Measurements from ENCODE around the gene ALAS1.
A peak's percentile ranks its signal among the peaks of the same experiment; 100 is the strongest.

ALAS1 gene

GRCh38 chr3:52232279-52233107 lies 34.5 kb downstream of the ALAS1 start:
- DNase-seq (ENCODE audit: low read depth, low spot score), result no peak
- no peak overlapping the region for H3K27ac ChIP-seq

- no peak for DNase-seq (ENCODE audit: low read depth, low spot score)
- no peak overlapping the region for H3K27ac ChIP-seq
Measured at GRCh38 chr3:52233108-52233591, 35.2 kb downstream of the ALAS1 start.

- no peak overlapping the region for H3K27ac ChIP-seq
- no peak for DNase-seq (ENCODE audit: low read depth, low spot score)
Measured at GRCh38 chr3:52233968-52234367, 36.0 kb downstream of the ALAS1 start.

- H3K27ac ChIP-seq, result no peak overlapping the region
- DNase-seq (ENCODE audit: low read depth, low spot score), result no peak
Measured at GRCh38 chr3:52234516-52235447, 36.8 kb downstream of the ALAS1 start.

GRCh38 chr3:52236424-52236886 lies 38.5 kb downstream of the ALAS1 start:
- no peak for DNase-seq (ENCODE audit: low read depth, low spot score)
- H3K27ac ChIP-seq, result no peak overlapping the region

- no peak for DNase-seq (ENCODE audit: low read depth, low spot score)
- H3K27ac ChIP-seq, result peak overlapping the region; percentile 94
Measured at GRCh38 chr3:52237006-52237656, 39.2 kb downstream of the ALAS1 start.

GRCh38 chr3:52237657-52238172 lies 39.8 kb downstream of the ALAS1 start:
- H3K27ac ChIP-seq, result peak overlapping the region; percentile 94
- DNase-seq (ENCODE audit: low read depth, low spot score), result no peak

- peak overlapping the region; percentile 94 for H3K27ac ChIP-seq
- no peak for DNase-seq (ENCODE audit: low read depth, low spot score)
Measured at GRCh38 chr3:52238193-52238760, 40.3 kb downstream of the ALAS1 start.

- peak within 1 kb of the TSS; percentile 94 for H3K27ac ChIP-seq
- DNase-seq (ENCODE audit: low read depth, low spot score), result no peak
Measured at GRCh38 chr3:52238761-52239701, 41.1 kb downstream of the ALAS1 start, which contains the start of gene TWF2. TSS of gene TWF2 (minus strand) at chr3:52239158. CDS start at chr3:52239016, 142 bp downstream.

- no peak for DNase-seq (ENCODE audit: low read depth, low spot score)
- peak overlapping the region; percentile 94 for H3K27ac ChIP-seq
Measured at GRCh38 chr3:52240059-52240885, 42.3 kb downstream of the ALAS1 start.

GRCh38 chr3:52240886-52241370 lies 43.0 kb downstream of the ALAS1 start:
- H3K27ac ChIP-seq, result peak overlapping the region; percentile 94
- DNase-seq (ENCODE audit: low read depth, low spot score), result no peak

- DNase-seq (ENCODE audit: low read depth, low spot score), result no peak
- no peak overlapping the region for H3K27ac ChIP-seq
Measured at GRCh38 chr3:52242039-52242438, 44.1 kb downstream of the ALAS1 start.

- peak overlapping the region; percentile 67 for H3K27ac ChIP-seq
- no peak for DNase-seq (ENCODE audit: low read depth, low spot score)
Measured at GRCh38 chr3:52243791-52244628, 46.0 kb downstream of the ALAS1 start.

GRCh38 chr3:52245322-52246263 lies 47.6 kb downstream of the ALAS1 start, which contains the start of gene PPM1M:
TSS of gene PPM1M (plus strand) at chr3:52245759. CDS start at chr3:52245825, 66 bp downstream.
- DNase-seq (ENCODE audit: low read depth, low spot score), result no peak
- H3K27ac ChIP-seq, result peak within 1 kb of the TSS; percentile 67

GRCh38 chr3:52246264-52246620 lies 48.3 kb downstream of the ALAS1 start:
- no peak for DNase-seq (ENCODE audit: low read depth, low spot score)
- peak overlapping the region; percentile 67 for H3K27ac ChIP-seq

All from epithelial cell of prostate (primary cell).